ENCODE measurements around the gene FGD4.

The FGD4 gene

DNA sequence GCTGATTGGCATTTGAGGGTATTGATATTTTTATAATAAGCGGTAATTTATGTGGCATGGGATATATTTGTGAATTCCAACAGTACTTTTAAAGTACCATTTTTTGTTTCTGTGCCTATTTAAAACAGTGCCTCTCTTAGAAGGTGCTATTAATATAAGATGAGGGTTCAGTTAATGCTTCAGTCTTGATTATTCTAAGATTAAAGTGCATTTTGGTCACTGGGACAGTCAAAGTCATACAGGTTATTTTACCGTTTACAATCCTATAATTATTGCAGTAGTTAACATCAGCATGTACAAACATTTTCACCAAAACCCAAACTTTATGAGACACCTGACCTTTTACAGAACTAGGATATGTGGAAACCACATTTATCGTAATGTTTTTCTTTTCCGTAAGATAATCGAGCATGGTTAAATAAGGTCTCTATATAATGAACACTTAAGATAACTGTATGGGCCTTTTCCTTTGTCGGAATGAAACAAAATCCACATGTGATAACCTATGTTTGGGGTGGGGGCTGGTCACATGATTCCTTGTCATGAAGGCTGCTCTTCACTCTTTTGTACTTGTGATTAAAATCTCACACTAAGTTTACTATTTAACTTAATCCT is 242.0 kb downstream of the FGD4 start:
- Histone ChIP-seq H3K4me3 (no peak overlapping the region), H3K9me3 (no peaks in the 10 kb centered on the region), H3K4me1 (no peaks in the 10 kb centered on the region), H3K27me3 (ENCODE audit: low read depth) (no peaks in the 10 kb centered on the region), H3K36me3 (replicated peaks) (no peaks in the 10 kb centered on the region; the same call in 1 of the 2 replicates)
- DNase-seq (ENCODE audit: low spot score in 2 of 2): no peak
- in situ Hi-C loops (cut with MboI; ENCODE audit: low sequenced_read_pairs): no loop called here

DNA sequence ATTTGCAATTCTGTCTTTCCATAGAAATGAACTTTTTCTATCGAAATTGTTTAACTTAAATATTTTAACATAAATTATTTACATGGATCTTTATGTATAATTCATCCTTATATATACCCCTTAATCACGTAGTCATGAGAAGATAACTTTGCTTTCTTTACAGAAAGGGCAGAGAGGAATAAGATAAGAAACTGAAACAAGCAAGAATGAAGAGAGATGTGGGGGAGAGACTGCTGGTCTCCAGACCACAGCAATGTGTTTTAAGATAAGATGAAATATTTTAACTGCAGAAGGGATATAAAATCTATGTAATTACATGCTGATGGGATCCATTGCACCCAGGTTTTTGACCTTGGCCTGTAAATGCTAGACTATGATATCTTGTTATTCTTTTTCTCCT is 245.1 kb downstream of the FGD4 start:
- in situ Hi-C loops (cut with MboI; ENCODE audit: low sequenced_read_pairs): no loop called here
- Histone ChIP-seq H3K9me3 (no peaks in the 10 kb centered on the region), H3K36me3 (replicated peaks) (no peaks in the 10 kb centered on the region; the same call in 1 of the 2 replicates), H3K4me1 (no peaks in the 10 kb centered on the region), H3K27me3 (ENCODE audit: low read depth) (no peaks in the 10 kb centered on the region), H3K4me3 (no peak overlapping the region)
- no peak for DNase-seq (ENCODE audit: low spot score in 2 of 2)

DNA sequence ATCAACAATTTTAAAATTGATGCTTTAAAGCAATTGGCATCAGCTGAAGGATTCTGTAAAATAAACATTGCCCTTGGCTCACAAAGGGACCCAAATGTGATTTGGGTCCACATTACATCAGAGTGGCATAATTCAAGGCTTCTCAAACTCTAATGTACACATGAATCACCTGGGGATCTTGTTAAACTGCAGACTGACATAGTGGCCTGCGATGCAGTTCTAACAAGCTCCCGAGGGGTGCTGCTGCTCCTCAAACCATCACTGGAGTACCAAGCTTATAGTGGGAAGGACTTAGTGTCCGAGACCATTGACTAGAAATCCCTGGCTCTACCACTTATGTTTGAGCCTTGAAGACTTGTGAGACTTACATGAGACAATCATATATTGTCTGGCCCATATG is 247.9 kb downstream of the FGD4 start:
- Histone ChIP-seq H3K36me3 (replicated peaks) (no peaks in the 10 kb centered on the region), H3K4me1 (no peaks in the 10 kb centered on the region), H3K4me3 (no peak overlapping the region), H3K9me3 (no peaks in the 10 kb centered on the region), H3K27me3 (ENCODE audit: low read depth) (no peaks in the 10 kb centered on the region)
- DNase-seq (ENCODE audit: low spot score in 2 of 2): no peak
- in situ Hi-C loops (cut with MboI; ENCODE audit: low sequenced_read_pairs): no loop called here

DNA sequence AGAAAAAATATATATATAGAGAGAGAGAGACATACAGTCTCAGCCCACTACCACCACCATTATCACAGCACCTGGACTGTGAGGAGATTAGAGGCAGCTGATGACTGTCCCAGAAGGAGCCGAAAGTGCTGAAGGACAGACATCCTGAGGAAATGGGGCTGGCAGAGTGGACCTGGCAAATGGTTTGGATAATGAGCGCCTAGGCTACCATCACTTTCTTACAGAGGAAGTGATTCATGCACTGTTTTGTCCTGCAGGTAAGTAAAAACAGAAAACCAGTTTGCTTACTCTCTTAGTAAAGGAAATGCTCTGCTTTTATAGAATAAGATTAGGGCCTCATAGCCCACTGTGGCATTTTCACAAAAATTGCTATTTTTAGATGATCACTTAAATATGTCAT is 251.2 kb downstream of the FGD4 start:
- no peaks in the 10 kb centered on the region for H3K27me3 ChIP-seq (ENCODE audit: low read depth)
- in situ Hi-C loops (cut with MboI; ENCODE audit: low sequenced_read_pairs): loop anchor here (10.0 to 25.0 kb wide), 3 partner anchors 196 to 988 kb away; partner anchors contain the start of gene ETFBKMT
- no peak overlapping the region for H3K4me3 ChIP-seq
- DNase-seq (ENCODE audit: low spot score in 2 of 2): no peak
- no peaks in the 10 kb centered on the region for H3K4me1 ChIP-seq
- H3K9me3 ChIP-seq: no peaks in the 10 kb centered on the region
- H3K36me3 ChIP-seq (replicated peaks): no peaks in the 10 kb centered on the region

DNA sequence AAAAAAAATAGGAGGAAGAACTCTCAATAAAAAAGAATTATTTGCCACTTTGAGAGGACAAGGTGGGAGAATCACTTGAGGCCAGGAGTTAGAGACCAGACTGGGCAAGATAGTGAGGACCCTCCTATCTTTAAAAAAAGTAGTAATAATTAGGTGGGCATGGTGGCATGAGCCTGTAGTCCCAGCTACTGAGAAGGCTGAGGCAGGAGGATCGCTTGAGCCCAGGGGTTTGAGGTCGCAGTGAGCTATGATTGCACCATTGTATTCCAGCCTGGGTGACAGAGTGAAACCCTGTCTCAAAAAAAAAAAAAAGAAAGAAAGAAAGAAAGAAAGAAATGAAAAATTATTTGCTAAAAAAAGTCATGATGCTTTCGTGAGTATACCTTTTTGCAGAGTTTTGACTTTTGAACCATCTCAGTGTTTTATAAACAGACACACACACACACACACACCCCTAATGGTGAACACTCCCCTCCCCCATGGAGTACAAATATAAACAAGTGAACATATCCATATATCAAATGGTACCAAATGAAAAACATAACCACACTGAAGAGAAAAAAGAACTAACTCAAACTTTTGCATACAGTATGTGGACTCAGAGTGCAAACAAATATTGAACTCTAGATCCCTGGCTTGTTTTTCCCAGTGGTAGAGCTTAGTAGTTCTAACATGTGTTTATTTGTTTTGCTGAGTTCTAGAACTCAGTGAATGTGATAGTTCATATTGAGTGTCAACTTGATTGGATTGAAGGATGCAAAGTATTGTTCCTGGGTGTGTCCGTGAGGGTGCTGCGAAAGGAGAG is 252.0 kb downstream of the FGD4 start:
- Histone ChIP-seq H3K4me1 (no peaks in the 10 kb centered on the region), H3K4me3 (no peak overlapping the region), H3K9me3 (no peaks in the 10 kb centered on the region), H3K36me3 (replicated peaks) (no peaks in the 10 kb centered on the region), H3K27me3 (ENCODE audit: low read depth) (no peaks in the 10 kb centered on the region)
- DNase-seq (ENCODE audit: low spot score in 2 of 2): no peak
- in situ Hi-C loops (cut with MboI; ENCODE audit: low sequenced_read_pairs): loop anchor here (10.0 to 25.0 kb wide), 3 partner anchors 197 to 989 kb away; partner anchors contain the start of gene ETFBKMT

DNA sequence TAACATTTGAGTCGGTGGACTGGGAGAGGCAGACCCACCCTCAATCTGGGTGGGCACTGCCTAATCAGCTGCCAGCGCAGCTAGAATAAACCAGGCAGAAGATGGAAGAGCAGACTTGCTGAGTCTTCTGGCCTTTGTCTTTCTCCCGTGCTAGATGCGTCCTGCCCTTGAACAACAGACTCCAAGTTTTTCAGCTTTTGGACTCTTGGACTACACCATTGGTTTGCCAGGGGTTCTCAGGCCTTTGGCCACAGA is 252.5 kb downstream of the FGD4 start:
- in situ Hi-C loops (cut with MboI; ENCODE audit: low sequenced_read_pairs): loop anchor here (10.0 to 25.0 kb wide), 3 partner anchors 197 to 990 kb away; partner anchors contain the start of gene ETFBKMT
- no peaks in the 10 kb centered on the region for H3K9me3 ChIP-seq
- H3K36me3 ChIP-seq (replicated peaks): no peaks in the 10 kb centered on the region
- H3K4me3 ChIP-seq: no peak overlapping the region
- no peaks in the 10 kb centered on the region for H3K4me1 ChIP-seq
- H3K27me3 ChIP-seq (ENCODE audit: low read depth): no peaks in the 10 kb centered on the region
- DNase-seq (ENCODE audit: low spot score in 2 of 2): no peak

DNA sequence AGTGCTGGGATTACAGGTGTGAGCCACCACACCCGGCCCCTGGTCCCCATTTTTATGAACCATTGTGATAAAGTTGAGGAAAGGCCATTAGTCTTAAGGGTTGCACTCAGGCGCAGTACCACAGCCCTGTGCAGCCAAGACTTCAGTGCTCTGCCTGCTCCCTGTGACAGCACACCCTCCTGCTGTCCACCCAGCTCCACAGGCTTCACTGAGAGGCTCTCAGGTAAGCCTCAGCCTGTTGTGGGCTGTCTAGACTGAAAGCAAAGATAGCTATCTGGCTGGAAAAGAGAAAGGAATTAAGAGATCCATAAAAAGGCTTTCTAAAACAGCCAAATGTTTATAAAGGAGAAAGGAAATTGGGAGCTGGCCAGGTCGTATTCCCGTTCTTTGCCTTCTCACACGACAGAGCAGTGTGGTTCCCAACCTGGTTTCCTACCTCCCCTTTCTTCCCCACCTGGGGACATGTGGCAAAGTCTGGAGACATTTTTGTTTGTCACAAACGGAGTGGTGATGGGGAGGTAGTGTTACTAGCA is 260.6 kb downstream of the FGD4 start:
- in situ Hi-C loops (cut with MboI; ENCODE audit: low sequenced_read_pairs): loop anchor here (10.0 to 25.0 kb wide), 3 partner anchors 205 to 998 kb away; partner anchors contain the start of gene ETFBKMT
- Histone ChIP-seq H3K9me3 (no peaks in the 10 kb centered on the region), H3K4me3 (no peak overlapping the region), H3K27me3 (ENCODE audit: low read depth) (no peaks in the 10 kb centered on the region), H3K4me1 (no peaks in the 10 kb centered on the region), H3K36me3 (replicated peaks) (no peaks in the 10 kb centered on the region)
- no peak for DNase-seq (ENCODE audit: low spot score in 2 of 2)

DNA sequence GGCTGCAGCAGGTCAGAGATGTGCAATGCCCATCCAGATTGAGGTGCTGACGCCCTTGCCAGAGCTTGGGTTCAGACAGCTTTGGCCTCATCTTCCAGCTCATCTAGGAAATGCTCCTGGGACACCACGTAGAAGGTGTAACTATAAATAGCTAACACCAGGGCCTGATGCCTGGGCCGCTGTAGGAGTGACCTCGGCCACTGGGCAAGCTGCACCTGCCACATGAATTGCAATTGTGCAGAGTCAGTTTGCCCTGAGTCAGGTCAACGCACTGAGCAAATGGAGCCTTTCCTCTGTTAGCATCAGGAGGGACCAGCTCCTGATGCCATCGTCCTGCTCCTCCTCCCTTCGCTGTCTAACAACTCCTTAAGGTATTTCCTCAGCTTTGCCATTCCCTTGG is 262.3 kb downstream of the FGD4 start:
- Histone ChIP-seq H3K4me1 (no peaks in the 10 kb centered on the region), H3K9me3 (no peaks in the 10 kb centered on the region), H3K4me3 (no peak overlapping the region), H3K36me3 (replicated peaks) (no peaks in the 10 kb centered on the region), H3K27me3 (ENCODE audit: low read depth) (no peaks in the 10 kb centered on the region)
- DNase-seq (ENCODE audit: low spot score in 2 of 2): no peak
- in situ Hi-C loops (cut with MboI; ENCODE audit: low sequenced_read_pairs): loop anchor here (25.0 kb wide), 1 partner anchor 999 kb away; the partner anchor contains the start of gene ETFBKMT

DNA sequence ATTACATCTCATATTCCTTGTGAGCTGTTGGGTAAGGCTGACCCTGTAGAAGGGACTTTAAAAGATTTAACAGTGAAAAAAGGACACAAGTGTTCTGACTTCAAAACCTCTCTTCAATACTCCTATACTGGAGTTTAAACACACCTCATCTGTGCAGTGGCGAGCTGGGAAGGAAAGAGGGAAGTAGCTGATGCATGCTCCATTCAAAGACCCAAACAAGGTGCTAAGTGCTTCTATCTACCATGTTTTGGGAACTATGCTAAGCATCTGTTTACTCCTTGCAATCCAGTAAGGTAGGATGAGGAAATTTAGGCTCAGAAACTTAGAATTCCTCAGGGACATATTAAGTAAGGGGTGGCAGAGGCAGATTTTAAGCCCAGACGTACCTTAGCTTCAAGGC is 263.3 kb downstream of the FGD4 start:
- no peaks in the 10 kb centered on the region for H3K4me1 ChIP-seq
- DNase-seq (ENCODE audit: low spot score in 2 of 2): no peak
- no peaks in the 10 kb centered on the region for H3K9me3 ChIP-seq
- no peaks in the 10 kb centered on the region for H3K36me3 ChIP-seq (replicated peaks)
- in situ Hi-C loops (cut with MboI; ENCODE audit: low sequenced_read_pairs): loop anchor here (25.0 kb wide), 1 partner anchor 1000 kb away; the partner anchor contains the start of gene ETFBKMT
- H3K27me3 ChIP-seq (ENCODE audit: low read depth): no peaks in the 10 kb centered on the region
- H3K4me3 ChIP-seq: no peak overlapping the region

DNA sequence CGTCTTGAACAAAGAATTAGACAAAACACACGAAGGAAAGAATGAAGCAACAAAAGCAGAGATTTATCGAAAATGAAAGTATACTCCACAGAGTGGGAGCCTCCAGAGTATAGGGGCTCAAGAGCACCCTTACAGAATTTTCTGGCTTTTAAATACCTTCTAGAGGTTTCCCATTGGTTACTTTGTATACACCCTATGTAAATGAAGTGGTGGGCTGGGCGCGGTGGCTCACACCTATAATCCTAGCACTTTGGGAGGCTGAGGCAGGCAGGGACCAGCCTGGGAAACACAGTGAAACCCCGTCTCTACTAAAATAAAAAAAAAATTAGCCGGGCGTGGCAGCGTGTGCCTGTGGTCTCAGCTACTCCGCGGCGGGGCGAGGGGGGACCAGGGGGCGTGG is 266.7 kb downstream of the FGD4 start:
- no peaks in the 10 kb centered on the region for H3K36me3 ChIP-seq (replicated peaks)
- in situ Hi-C loops (cut with MboI; ENCODE audit: low sequenced_read_pairs): loop anchor here (25.0 kb wide), 1 partner anchor 1004 kb away; the partner anchor contains the start of gene ETFBKMT
- no peaks in the 10 kb centered on the region for H3K27me3 ChIP-seq (ENCODE audit: low read depth)
- no peaks in the 10 kb centered on the region for H3K4me1 ChIP-seq
- peaks cover 8% of the 10 kb centered on the region; the same call in 1 of the 2 replicates for H3K9me3 ChIP-seq
- no peak for DNase-seq (ENCODE audit: low spot score in 2 of 2)
- H3K4me3 ChIP-seq: no peak overlapping the region

DNA sequence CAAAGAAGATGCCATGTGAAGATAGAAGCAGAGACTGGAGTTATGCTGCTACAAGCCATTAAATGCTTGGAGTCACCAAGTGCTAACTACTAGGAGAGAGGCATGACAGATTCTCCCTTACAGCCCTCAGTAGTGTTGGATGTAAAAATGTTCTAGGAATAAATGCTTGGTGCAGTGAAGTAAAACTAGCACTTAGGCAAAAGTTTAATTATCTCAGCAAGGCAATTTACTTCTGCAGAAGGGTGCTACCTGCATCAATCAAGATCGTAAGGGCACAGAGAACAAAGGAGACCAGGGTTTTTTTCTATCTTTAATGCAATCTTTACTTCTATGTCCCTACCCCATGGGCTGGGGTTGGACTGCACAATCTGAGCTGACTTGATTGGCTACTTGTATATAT is 270.2 kb downstream of the FGD4 start:
- in situ Hi-C loops (cut with MboI; ENCODE audit: low sequenced_read_pairs): loop anchor here (25.0 kb wide), 1 partner anchor 1007 kb away; the partner anchor contains the start of gene ETFBKMT
- Histone ChIP-seq H3K4me3 (no peak overlapping the region), H3K27me3 (ENCODE audit: low read depth) (no peaks in the 10 kb centered on the region), H3K36me3 (replicated peaks) (no peaks in the 10 kb centered on the region), H3K9me3 (peaks cover 8% of the 10 kb centered on the region; the same call in 1 of the 2 replicates), H3K4me1 (no peaks in the 10 kb centered on the region)
- DNase-seq (ENCODE audit: low spot score in 2 of 2): no peak

DNA sequence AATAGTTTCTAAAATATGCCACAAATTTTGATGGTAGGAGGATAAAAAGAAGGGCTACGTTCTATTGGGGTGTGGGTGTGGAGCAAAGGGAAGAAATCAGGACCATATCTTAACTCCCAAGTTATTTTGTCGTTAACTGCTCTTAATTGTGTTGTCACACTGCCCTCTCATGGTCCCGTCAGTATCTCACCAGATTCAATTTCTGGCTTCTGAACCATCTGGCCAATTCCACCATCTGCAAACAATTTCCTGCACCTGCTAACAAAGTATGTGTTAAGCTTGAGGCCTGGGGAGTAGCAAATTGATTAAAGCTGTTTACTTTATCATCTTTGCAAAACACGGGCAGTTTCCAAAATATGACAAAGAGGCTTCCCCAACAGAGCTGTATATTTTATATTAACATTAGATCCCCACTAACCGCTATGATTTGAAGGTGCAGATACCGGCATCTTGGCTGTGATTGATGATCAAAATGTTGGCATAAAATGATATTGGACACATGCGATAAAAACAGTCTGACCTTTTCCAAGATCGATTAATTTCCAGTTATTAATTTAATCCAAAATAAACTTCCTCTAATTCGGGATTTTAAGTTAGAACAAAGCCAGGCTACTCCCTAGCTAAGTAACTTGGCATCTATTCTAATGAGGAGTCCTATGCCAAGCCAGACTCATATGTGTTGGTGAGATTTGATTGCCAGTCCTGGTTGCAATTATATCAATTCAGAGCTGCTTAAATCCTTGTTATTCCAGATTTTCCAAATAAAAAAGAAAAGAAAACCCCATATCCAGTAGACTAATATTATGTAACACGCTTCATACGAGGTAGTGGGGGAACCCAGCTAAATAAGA is 272.8 kb downstream of the FGD4 start:
- Histone ChIP-seq H3K4me1 (no peaks in the 10 kb centered on the region), H3K9me3 (peaks cover 8% of the 10 kb centered on the region; the same call in 1 of the 2 replicates), H3K27me3 (ENCODE audit: low read depth) (no peaks in the 10 kb centered on the region), H3K36me3 (replicated peaks) (no peaks in the 10 kb centered on the region), H3K4me3 (no peak overlapping the region)
- DNase-seq (ENCODE audit: low spot score in 2 of 2): peak; percentile 56 to 75
- in situ Hi-C loops (cut with MboI; ENCODE audit: low sequenced_read_pairs): loop anchor here (25.0 kb wide), 1 partner anchor 1010 kb away; the partner anchor contains the start of gene ETFBKMT
